GM21515 (cell line): ENCODE results near the gene SLC7A6.

ENCODE experiments used
- ATAC-seq: cut with Tn5 transposase; IDR thresholded peaks from one replicate; pipeline ENCODE4 v1.9.1; 2021; ENCODE audit not compliant: unreplicated experiment

SLC7A6 gene

DNA sequence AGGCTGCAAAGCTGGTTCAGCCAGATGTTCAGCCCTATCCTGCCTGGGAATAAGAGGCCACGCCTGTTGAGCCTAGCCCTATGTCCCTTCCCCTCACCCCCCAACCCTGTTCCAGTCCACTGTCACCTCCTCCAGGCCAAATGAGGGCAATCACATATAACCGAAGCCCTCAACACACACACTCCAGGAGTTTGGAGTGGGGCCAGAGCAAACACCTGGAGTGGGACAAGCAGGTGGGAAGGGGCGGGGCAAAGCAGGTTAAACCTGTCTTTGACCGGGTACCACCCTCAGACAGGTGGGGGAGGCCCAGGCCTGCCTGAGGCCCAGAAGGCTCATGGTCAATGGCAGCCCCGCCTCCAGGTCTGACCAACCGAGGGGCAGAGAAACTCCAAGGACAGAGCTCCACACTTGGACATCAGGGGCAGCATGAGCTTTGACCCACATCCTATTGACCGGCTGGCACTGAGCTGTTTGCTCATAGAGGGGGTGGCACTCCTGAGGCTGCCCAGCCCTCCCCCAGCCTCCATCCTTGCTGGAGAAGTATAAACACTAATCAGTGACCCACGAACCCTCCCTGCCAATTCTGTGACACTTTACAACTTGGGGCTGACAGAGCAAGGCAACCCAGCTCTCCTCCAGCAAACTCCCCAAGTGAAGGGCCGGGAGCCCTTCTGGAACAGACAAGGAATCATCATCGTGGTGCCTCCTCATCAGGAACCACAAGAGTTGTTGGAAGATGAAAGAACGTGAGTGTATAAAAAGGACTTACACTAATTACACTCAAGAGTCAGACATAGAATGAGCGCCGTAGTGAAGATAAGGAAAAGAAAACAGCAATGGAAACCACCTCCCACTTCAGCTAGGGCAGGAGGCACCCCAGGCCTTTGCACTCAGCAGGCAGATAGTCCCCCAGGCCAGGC, 29.9 kb upstream of the SLC7A6 start:
- ATAC-seq = no peak

- no peak for ATAC-seq
These were observed 29.0 kb upstream of the SLC7A6 start for GRCh38 chr16:68235108-68235886.

- no peak for ATAC-seq
These were observed 28.5 kb upstream of the SLC7A6 start, which contains the start of gene ESRP2 for GRCh38 chr16:68235887-68236136. Gene ESRP2 (minus strand): TSS chr16:68236127. CDS start chr16:68236045, 82 bp downstream.

DNA sequence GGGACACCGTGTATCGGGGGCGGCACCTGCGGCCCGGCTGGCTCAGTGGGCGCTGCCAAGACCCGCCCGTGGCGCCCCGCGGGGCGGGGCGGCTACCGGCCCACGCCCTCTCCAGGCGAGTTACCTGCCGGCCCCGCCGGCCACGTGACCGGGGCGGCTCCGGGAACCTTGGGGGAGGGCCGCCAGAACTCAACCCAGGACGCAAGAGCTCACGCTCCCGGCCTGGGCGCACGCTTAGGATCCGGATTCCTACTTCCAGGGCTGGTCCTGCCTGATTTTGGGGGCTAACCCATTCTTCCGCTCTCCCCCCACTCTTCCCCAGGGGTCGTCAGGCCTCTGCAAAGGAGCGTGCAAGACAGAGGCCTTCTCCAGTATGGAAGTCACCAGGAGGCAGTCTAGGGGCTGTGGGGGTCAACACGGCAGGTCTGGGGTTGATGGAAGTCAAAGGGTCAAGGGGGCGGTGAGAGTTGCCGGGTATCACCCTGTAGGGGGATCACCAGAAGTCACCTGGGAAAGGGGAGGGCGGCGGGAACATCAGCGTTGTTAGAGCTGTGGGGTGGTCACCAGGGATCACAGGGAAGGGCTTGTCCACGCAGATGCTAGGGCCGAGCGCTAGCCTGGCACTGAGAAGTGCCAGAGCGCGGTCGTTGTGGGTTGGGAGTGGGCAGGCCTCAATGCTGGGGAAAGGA, 28.0 kb upstream of the SLC7A6 start:
- ATAC-seq = no peak

DNA sequence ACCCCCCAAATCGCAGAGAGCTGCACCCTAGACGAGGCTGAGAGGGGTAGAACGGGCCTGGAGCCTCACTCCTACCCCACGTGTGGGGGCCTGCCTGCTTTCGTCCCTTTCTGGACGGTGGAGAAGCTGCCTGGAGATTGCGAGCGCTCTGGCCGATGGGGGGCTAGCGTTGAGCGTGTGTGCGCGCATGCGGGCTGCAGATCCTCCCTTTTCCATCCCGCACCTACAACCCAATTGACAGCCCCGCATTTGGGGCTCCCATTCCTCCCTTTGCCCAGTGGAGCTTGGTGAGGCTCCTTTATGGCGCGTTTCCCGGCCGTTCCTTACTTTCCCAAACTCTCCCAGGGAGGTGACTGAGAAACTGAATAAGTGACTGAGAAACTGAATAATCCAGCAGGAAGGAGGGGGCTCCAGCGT, 27.5 kb upstream of the SLC7A6 start:
- no peak for ATAC-seq

- ATAC-seq = peak; percentile 73
These were observed 26.9 kb upstream of the SLC7A6 start for GRCh38 chr16:68237243-68238028.

- no peak for ATAC-seq
These were observed 26.3 kb upstream of the SLC7A6 start for GRCh38 chr16:68238029-68238345.

- ATAC-seq = no peak
These were observed 22.2 kb upstream of the SLC7A6 start for GRCh38 chr16:68242085-68242484.

- ATAC-seq = no peak
These were observed 21.1 kb upstream of the SLC7A6 start for GRCh38 chr16:68242926-68243858.

DNA sequence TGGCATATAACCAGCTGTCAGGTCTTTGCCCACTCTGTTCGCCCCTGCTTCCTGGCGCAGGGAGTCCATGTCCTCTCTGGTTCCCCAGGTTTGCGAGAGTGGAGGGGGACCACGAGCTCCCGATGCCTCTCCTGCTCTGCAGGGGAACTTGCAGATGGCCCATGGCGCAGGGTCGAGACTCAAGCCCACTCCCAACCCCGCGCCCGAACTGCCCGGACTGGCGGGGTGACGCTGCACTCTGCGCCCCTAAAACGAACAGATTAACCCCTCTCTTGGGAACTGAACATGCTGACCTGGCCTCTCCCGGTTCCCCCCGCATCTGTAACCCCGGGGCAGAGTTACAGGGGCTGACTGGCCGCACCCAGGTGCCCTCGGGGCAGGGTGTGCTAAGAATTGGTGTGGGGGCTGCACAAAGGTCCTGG, 19.8 kb upstream of the SLC7A6 start:
- ATAC-seq = no peak

- ATAC-seq = peak; percentile 75
These were observed 19.1 kb upstream of the SLC7A6 start, which contains the start of gene PLA2G15 for GRCh38 chr16:68244903-68245853. Gene PLA2G15 (plus strand): TSS chr16:68245373. CDS start chr16:68245427, 54 bp downstream.

DNA sequence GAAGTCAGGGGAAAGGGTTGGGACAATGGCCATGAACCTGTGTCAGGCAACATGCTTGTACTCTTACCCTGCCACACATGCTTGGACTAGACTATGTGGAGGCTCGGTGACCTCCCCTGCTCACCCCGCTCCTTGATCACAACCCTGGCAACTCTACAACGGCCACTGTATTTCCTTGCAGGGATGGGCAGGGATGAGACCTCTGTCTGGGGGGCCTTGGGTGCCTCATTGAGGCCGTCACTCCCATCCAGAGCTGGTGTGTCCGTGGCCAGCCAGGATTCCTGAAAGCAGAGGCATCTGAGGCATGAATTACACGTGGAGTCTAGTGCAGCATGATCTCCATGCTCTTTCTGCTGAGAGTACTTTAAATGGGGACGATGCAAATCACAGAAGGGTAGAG, 18.2 kb upstream of the SLC7A6 start:
- ATAC-seq = no peak

- ATAC-seq = no peak
These were observed 17.7 kb upstream of the SLC7A6 start for GRCh38 chr16:68246666-68247065.

DNA sequence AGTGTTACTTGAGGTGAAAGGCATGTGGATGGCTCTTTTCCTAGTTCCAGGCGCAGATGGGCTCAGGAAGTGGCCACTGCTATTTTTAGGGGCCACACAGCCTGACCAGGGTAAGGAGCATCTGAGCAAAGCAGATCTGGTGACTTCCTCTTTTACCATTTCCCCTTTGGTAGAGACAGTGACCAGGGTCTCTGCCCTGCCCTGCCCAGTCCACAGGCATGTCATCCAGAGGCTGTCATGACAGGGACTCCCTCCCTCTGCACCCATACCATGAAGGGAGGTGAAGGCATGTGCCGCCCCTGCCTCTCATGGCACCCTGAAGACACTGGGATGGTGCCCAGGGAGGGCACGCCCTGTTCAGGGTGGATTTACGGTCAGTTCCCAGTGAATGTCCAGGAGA, 16.9 kb upstream of the SLC7A6 start:
- ATAC-seq = no peak

DNA sequence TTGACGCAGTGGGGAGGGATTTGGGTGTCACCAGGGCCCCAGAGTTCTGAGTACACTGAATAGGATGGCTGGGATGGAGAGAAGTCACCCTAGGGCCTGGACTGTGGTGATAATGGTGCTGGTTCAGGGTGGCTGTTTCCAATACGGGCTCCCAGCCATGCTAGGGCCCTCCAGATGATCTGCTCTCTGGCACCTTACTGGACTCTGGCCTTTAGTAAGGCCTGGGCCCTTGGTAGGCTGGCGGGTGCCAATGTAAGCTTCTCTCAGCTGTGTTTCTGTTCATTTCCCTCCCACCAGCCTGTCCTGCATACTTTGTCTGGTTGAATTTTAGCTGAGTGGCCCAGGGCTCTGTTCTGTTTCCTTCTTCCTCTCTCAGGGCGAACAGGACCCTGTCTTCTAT, 16.4 kb upstream of the SLC7A6 start:
- ATAC-seq = no peak

DNA sequence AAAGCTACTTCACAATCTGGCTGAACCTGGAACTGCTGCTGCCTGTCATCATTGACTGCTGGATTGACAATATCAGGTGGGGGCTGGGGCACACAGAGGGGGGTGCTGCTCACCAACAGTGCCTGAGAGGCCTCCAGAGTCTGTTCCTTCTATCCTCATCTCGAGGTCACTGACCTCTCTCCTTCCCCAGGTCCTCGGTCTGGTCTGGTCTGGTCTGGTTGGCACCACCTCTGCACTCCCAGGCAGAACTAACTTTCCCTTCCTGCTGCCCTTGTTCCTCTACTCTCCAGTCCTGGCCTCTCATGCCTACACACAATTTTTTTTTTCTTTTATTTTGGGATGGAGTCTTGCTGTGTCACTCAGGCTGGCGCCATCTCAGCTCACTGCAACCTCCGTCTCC, 15.0 kb upstream of the SLC7A6 start:
- ATAC-seq = no peak

- ATAC-seq = no peak
These were observed 13.4 kb upstream of the SLC7A6 start for GRCh38 chr16:68250951-68251350.

GRCh38 chr16:68251832-68252231, 12.5 kb upstream of the SLC7A6 start:
- ATAC-seq = no peak

GRCh38 chr16:68252383-68252782, 11.9 kb upstream of the SLC7A6 start:
- ATAC-seq = no peak
